NOMO-1 treated with DMSO at 0.1 percent for 48 hours (cell line): ENCODE results near the gene ARL6IP4.
"Not testable (repeated sequence)": the region's sequence is repeated elsewhere in the genome, so short reads cannot be mapped to it uniquely, and the experiment has no call there.

Experiments used
- DNase-seq: peaks from one replicate; lab custom pipeline; 2025; ENCODE audit not compliant: unreplicated experiment; lab: John Stamatoyannopoulos, UW

Gene ARL6IP4

DNA sequence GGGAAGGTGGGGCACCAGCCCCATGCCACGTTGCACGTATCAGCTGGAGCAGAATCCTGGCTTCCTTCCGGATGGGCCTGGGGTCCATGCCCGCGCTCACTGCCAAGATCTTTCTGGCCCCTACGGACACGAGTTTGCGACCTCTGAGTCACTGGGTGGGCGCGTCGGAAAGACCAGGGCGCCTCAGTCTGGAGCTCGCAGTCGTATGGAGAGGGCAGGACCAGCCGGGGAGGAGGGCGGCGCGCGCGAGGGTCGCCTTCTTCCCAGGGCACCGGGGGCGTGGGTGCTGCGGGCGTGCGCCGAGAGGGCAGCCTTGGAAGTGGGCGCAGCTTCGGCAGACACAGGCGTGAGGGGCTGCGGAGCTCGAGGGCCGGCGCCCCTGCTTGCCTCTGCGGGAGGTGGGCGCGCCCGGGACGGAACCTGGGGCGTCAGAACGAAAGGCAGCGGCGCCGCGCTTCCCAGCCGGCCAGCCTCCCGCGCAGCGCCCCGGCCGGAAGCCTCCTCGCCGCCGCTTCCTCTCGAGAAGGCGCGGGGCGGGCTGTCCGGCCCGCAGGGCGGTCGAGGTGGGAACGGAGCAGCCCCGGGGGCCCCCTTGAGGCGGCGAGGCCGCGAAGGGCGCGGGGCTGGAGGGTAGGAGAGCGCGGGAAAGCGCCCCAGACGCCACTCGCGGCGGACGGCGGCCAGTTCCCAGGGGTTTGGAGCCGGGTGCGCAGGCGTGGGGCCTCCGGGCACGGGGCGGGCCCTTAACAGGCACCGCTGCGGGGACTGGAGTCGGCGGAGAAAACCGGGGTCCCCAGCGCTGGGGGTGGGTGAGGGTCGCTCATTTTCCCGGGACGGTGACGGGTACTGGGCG lies at the start of gene ARL6IP4:
Gene ARL6IP4, plus strand, starts transcription at position 499 of the 853 bp plus-strand sequence. CDS start 459 bp downstream, outside the sequence.
- peak; percentile 49 for DNase-seq

DNA sequence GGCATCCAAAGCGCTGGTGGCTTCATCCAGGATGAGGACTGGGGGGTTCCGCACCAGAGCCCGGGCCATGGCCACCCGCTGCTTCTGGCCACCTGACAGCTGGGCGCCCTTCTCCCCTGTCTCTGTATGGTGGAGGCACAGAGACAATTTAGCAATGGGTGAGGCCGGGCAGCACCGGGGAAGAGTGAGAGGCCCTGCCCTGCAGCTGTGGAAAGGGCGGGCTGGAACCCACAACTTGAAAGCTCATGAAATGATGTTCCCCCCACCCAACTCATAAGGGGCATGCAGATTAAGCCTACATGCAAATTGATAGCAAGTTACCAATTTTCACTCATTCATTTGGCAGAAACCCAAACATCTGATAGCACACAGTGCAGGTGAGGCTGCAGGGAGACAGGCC lies 48.3 kb upstream of the ARL6IP4 start:
- no peak for DNase-seq

DNA sequence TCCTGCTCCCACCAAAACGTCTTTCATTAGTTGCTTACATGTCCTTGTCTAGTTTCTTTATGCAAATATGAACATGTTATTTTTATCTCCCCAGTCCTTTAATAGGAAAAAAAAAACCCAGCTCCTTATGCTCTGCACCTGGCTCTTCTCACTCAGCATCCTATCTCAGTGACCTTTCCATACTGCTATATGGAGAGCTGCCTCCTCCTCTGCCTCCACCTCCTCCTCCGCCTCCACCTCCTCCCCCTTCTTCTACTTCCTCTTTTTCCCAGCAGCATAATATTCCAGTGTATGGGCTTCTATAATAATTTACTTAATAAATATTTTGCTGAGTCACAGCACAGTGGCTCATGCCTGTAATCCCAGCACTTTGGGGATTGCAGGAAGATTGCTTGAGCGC lies 45.8 kb upstream of the ARL6IP4 start:
- DNase-seq: no peak

DNA sequence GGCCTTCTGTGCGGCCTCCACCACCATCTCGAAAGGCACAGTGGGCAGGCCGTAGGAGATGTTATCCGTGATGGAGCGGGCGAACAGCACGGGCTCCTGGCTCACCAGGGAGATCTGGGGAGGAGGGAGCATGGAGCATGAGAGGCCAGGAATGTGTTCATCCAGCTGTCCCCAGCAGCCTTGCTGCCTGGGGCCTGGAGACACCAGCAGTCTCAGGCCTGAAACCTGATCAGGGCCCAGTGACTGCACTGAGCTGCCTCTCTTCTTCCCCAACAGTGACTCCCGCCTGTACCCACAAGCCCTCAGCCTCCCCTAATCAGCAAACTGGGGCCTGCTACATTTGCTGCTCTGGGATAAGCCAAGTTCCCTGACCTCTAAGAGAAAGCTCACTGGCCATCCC lies 45.2 kb upstream of the ARL6IP4 start:
- DNase-seq: no peak

DNA sequence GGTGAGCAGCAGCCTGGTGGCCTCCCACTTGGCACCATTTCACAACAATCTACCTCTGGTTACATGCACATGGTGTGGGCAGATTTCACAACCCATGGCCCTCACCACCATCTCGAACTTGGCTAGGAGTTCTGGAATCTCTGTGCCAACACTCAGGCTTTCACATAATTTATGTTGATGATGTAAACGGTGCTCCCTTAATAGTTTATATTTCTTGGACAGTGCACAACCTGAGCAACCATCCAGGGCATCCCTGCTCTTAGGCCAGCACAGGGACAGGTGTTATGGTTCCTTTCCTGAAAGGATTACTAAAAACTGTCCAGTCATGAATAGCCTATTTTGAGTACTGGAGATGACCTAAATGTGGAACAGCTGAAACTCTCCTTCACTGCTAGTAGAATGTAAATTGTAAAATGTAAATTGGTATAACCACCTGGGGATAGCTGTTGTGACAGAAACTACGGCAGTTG lies 42.8 kb upstream of the ARL6IP4 start:
- DNase-seq: no peak

DNA sequence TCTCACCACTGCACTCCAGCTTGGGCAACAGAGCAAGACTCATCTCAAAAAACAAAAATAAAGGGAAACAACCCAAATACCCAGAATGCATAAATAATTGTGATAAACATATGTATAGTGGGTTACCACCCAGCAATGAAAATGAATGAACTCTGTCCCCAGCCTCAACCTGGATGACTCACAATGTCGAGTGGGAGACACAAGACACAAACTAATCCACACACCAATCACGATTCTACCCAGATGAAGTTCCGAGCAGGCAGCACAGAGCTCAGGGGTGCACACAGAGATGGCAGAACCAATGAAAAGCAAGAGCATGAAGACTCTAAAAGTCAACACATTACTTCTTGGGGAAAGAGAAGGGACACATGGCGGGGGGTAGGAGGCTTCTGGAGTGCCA lies 41.4 kb upstream of the ARL6IP4 start:
- DNase-seq: no peak

DNA sequence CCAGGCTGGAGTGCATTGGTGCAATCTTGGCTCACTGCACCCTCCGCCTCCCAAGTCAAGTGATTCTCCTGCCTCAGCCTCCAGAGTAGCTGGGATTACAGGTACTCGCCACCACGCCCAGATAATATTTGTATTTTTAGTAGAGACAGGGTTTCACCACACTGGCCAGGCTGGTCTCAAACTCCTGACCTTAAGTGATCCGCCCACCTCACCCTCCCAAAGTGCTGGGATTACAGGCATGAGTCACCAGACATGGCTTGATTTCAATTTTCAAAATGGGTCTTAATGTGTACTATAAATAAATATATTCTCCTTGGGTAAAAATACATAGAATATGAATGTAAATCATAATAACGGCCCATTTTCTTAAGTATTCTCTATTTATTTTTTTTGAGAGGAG lies 39.1 kb upstream of the ARL6IP4 start:
- DNase-seq: not testable (repeated sequence)

DNA sequence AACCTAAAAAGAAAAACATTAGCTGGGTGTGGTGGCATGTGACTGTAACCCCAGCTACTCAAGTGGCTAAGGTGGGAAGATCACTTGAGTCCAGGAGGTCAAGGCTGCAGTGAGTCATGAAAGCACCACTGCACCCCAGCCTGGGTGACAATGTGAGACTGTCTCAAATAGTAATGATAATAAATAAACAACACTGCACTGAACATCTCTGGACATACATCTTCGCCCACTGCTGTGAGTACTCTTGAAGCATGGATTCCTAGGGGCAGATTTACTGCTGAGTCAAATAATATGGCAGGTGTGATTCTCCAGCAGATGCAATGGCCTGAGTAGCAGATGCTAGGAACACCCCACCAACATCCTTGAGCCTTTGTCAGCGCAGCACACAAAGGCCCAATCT lies 37.8 kb upstream of the ARL6IP4 start:
- DNase-seq: no peak

DNA sequence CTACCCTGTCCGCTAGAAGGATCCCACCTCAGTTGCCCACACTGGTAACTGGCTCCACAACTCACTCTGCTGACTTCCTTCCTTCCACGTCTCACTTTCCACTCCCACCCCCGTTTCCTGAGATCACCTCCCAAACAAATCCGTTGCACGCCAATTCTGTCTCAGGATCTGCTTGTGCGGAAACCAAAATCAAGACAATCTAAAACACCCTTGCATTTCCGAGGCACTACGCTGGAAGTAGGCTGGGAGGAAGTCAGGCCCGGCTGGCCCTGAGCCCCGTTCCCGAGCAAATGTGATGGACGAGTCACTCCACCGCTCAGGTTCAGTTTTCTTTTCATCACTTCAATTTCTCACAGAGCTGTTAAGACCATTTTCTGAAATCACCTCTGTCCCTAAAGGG lies 37.3 kb upstream of the ARL6IP4 start:
- DNase-seq: no peak

DNA sequence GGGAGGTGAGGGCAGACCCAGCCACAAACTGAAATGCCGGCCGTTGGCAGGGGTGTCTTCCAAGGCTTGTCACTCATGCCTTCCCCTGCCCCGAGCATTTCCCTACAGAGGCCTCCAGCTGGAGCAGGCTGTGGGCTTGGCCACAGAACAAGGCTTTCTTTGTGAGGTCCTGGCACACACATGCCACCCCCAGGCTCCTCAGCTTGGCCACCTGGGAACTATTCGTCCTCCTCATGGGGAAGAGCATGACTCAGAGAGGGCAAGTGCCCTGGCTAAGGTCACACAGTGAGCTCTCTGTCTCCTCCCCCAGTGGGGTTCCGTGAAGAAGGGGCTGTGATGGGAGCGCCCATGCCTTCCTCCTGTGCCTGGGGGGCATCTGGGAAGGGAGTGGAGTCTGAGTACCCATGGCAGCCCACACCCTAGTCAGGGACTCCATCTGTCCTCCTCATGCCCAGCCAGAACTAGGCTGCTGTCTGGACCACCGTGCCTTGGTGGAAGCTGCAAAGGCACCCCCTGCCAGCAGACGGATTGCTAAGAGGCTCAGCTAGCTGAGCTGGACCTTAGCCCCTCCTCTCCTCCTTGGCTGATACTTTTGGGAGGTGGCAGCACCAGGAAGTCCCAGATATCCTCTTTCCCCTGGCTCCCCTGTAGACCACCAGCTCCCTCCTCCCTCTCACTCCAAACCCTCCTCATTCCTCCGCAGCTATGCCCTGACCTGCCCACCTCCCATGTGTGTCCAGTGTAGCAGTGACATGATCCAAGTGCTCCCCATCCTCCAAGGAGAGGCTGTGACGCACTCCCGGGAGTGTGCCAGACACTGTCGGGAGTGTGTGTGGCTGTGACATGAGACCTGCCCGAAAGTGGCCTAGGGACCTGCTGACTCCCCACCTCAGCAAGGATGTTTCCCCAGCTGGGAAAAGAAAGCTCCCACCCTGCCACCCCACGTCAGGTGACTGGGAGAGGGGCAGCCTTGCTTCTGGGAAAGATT lies 35.6 kb upstream of the ARL6IP4 start:
- no peak for DNase-seq

DNA sequence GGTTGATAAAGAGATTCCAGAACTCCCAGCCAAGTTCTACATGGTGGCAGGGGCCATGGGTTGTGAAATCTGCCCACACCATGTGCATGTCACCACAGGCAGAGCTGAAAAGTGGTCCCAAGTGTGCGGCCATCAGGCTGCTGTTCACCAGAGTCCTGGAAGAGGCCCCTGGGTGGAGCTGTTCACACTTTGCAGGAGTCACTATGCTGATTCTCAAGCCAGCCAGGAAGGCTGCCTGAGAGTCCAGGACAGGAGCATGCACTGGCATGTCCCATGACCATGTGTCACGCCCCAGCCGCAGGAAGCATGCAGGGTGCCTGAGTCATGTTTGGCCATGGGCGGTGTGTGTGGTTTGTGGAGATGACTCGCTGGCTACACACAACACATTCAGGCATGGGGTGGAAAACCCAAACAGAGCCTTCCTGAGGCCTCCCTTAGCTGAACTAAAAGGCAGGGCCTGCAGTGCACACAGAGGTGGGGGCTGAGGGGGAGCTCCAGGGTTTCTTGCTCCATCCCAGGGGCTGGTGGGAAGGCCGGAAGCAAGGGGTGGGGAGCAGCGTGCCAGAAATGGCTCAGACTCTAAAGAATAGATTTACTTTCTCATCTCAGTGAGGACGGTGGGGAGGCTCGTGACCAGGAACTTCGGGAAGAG lies 33.7 kb upstream of the ARL6IP4 start:
- DNase-seq: peak; percentile 83

DNA sequence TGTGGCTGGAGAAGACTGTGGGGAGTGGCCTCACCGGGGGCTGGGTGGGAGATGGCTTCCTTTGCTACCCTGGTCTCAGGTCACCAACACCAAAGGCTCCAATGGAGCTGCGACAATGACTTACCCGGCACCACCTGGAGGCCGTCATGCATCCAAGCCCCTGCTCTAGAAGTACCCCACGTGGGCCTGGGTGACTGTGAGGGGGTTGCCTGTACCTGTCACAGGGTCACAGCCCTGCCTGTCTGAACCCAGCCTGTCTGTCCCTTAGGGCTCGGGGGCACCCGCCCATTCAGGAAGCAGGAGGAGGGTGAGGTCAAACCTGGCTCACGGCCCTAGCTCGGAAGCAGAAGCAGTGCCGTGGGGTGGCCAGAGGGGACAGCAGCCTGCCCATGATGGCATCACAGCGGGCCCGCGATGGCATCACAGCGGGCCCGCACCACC lies 33.1 kb upstream of the ARL6IP4 start:
- DNase-seq: no peak

DNA sequence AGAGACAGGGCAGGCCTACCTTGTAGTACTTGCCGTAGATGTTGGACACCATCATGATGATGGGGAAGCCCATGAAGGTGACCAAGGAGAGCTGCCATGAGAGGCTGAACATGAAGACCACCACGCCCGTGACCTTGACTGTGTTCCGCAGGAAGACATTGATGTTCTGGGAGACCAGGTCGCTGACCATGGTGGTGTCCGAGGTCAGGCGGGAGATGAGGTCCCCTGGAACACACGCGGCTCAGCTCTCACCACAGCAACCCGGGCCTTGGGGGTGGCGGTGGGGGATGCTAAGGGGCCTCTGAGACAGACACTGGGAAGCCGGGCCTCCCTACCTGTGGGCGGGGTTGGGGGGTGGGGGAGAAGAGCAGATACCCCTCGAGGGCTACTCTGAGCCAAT lies 31.9 kb upstream of the ARL6IP4 start:
- DNase-seq: no peak

DNA sequence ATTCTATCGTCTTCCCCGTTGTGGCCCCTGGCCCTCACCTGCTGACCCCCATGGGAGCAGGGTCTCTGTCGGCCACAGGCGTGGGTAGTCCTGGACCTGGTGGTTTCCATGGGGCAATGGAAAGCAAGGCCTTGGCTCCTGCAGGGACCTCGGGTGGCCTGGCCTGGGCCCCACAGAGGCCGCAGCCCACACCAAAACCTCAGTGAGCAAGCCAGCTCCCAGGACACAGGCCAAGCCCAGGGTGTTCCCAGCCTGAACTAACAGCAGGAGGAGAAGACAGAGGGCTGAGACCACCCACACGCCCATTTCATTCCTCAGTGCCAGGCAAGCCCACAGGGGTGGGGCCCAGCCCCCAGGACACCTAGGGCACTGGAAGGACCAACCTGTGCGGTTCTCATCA lies 31.1 kb upstream of the ARL6IP4 start:
- DNase-seq: no peak

DNA sequence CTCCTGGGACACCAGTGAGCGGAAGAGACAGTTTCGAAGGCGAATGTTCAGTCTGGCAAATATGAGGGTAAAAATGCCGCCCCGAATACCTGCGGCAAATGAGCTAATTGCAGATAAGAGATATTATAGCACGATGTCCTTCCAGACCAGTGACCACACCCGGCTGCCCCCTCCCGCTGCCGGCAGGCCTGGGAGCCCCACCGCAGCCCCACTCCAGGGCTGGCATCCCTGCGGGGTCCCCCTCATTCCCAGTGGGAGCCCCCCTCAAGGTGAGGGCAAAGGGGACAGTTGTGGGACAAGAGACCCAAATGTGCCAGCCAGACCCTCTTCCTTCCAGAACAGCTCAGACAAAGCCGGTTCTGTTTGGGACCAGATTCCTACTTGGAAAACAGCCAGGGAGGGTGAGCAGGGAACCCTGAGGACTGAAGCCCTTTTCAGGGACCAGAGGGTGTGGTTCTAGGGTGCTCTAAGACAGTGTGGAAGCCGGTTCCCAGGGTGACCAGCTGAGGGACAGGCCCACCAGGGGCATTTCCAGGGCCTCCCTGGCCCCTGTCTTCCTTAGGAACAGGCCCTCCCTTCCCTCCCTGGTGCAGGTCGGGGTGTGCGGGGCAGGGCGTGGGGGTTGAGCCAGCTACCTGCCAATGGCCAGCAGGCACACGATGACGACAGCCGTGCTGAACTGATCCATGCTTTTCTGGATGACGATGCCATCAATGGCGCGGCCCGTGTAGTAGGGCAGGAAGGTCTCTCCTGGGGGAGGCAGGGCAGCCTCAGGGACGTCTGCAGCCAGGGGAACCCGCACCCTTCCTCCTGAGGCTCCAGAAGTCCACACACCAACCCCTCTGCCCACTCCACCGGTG lies 30.4 kb upstream of the ARL6IP4 start:
- no peak for DNase-seq

DNA sequence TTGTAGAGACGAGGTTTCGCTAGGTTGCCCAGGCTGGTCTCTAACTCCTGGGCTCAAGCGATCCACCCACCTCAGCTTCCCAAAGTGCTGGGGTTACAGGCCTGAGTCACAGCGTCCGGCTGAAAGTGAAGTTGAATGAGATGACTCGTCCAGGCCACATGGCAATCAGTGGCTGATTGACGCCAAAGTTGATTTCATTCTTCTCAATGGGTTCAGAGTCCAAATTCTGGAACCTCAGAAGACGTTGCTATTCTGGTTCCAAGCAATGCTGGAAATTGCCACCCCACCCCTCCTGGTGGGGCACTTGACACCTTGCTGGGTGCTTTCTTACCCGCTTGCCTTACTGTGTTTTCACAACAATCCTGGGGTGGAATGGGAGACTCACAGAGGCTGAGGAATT lies 29.1 kb upstream of the ARL6IP4 start:
- DNase-seq: no peak

DNA sequence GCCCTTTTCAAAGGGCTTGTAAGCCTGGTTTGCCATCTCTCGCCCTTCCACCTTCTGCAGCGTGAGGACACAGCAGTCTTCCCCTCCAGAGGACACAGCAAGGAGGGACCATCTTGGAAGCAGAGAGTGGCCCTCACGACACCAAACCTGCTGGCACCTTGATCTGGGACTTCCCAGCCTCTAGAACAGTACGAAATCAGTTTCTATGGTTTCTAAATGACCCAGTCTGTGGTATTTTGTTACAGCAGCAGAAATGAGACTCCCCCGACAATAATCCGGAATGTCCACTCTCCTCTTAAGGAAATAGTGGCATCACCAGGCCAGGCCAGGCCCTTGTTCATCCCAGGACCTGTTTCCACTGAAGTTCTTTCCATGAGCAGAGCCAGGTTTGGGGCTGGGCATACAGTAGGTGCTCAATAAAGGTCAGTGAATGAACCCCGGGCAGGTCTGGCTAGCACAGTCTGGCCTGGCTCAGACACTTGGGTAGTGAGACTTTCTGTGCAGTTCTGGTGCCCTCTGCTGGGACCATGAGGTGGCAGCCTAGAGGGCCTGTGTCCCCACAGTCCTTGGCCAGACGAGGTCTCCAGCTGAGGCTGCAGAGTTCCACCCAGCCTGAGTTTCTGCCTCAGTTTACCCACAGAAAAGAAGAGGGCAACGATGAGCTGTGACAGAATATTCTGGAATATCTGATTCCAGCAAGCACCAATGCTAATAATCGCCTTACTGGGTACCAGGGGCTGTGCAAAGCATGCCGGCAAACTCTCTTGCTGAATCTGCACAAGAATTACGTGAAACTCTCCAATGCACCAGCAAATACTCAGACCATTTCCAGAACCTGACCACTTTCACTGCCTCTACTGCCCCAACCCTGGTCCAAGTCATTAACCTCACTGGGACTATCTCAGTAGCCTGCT lies 28.2 kb upstream of the ARL6IP4 start:
- peak; percentile 63 for DNase-seq

DNA sequence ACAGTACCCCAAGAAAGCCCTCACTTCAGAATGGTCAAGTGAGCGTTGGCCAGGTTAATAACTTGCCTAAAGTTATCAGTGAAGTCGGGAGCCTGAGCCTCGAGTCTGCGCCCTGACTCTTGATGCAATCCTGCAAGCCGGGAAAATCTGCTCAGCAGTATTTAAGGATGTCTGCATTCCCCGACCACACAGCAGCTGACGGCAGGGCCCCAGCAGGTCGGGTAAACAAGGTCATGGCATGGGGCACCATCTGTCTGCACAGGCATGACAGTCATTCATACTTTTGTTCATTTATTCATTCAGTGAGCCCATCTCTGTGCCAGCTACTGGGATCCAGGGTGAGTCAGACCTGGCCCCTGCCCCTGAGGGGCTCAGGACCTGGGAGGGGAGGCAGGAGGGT lies 25.3 kb upstream of the ARL6IP4 start:
- no peak for DNase-seq

DNA sequence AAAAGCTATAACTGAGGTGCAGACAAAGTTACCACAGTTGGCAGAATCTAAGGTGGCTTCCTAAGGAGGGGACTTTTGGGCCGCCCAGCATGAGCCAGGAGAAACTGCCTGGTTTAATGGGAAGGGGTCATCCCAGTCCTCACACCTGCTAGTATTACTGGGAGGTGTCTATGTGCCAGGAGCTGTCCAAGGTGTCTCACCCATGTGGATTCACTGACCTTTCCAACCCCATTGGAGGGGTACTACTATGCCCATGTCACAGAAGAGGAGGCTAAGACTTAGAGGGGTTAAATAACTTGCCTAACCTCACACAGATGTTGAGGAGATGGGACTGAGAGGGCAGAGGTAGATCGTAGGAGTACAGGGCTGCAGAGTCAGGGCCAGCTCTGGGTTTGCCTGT lies 24.4 kb upstream of the ARL6IP4 start:
- DNase-seq: no peak
